Panc1 (cell line): Measurements from ENCODE around the gene PARD6G. TPM values are rescaled to one million over a fixed set of nuclear protein-coding genes. Genes with fewer than 3 reads are reported as not detected.

ENCODE experiments used
- ATAC-seq: fragments of 200-7000 bp; cut with Tn5 transposase; 2 replicates; pipeline ENCODE4 v1.9.1; 2020; ENCODE audit warnings: mild to moderate bottlenecking, moderate library complexity
- BruUV-seq: library from RNA; stranded (reverse); fragments of 400-500 nt; replicated peaks from 2 replicates; lab custom pipeline; 2021; lab: Mats Ljungman, UMichigan
- CTCF ChIA-PET: fragments of 300-600 bp; sonication (Branson Sonifier 250); formaldehyde crosslinking; loops from one replicate; lab custom pipeline; 2022; ENCODE audit warnings: antibody characterized with exemption; lab: Charles Lee
- POLR2A ChIA-PET: fragments of 300-600 bp; sonication (Branson Sonifier 250); formaldehyde crosslinking; loops from one replicate; lab custom pipeline; 2022; ENCODE audit warnings: antibody characterized with exemption; lab: Charles Lee
- DNase-seq: peaks from one replicate; pipeline ENCODE4 v3.0.0-alpha.2; 2010; ENCODE audit warnings: low read depth, low spot score
- H3K27ac ChIP-seq: 2 replicates; pipeline ENCODE4 v1.5.1; 2011; ENCODE audit warnings: mild to moderate bottlenecking, low read length, inconsistent platforms
- H3K27me3 ChIP-seq: fragments of 200-500 bp; sonication (Bioruptor generic); 2 replicates; pipeline ENCODE4 v1.6.0; 2014; ENCODE audit warnings: low read length, inconsistent platforms; ENCODE audit not compliant: control insufficient read depth, insufficient read depth
- H3K36me3 ChIP-seq: fragments of 200-500 bp; sonication (Bioruptor generic); 2 replicates; pipeline ENCODE4 v1.5.1; 2014; ENCODE audit warnings: inconsistent platforms, mild to moderate bottlenecking, low read length, moderate library complexity; ENCODE audit not compliant: control insufficient read depth, insufficient read depth
- H3K4me1 ChIP-seq: 2 replicates; pipeline ENCODE4 v1.5.1; 2011; ENCODE audit warnings: inconsistent platforms, mild to moderate bottlenecking, low read length, moderate library complexity; ENCODE audit not compliant: control insufficient read depth, insufficient read depth
- H3K4me3 ChIP-seq, 2 experiments: 2 replicates each; pipeline ENCODE4 v1.5.1; 2011 to 2012; ENCODE audit warnings: low read depth in 2 of 2, low read length in 2 of 2, mild to moderate bottlenecking in 2 of 2, inconsistent platforms in 1 of 2, moderate library complexity in 1 of 2
- H3K9me3 ChIP-seq: fragments of 200-500 bp; sonication (Bioruptor generic); 2 replicates; pipeline ENCODE4 v1.5.1; 2014; ENCODE audit warnings: low read depth, mild to moderate bottlenecking, inconsistent platforms, low read length, moderate library complexity; ENCODE audit not compliant: control insufficient read depth, insufficient read depth
- CTCF ChIP-seq: fragments of 450-650 bp; IDR thresholded peaks from 2 replicates; pipeline ENCODE4 v1.5.1; 2017; ENCODE audit warnings: mild to moderate bottlenecking
- POLR2AphosphoS5 ChIP-seq: IDR thresholded peaks from 2 replicates; pipeline ENCODE4 v1.6.1; 2012; ENCODE audit warnings: mild to moderate bottlenecking, low read depth, low read length, moderate library complexity
- REST ChIP-seq, 2 experiments: IDR thresholded peaks; 2 replicates each; pipeline ENCODE4 v1.6.1; 2011 to 2012; ENCODE audit warnings: low read depth in 2 of 2, control low read depth in 1 of 2, low read length in 1 of 2, mild to moderate bottlenecking in 1 of 2, moderate library complexity in 1 of 2; ENCODE audit not compliant: insufficient read depth in 1 of 2
- SIN3A ChIP-seq: IDR thresholded peaks from 2 replicates; pipeline ENCODE4 v1.6.1; 2012; ENCODE audit warnings: low read depth, mild to moderate bottlenecking, low read length, moderate library complexity, borderline replicate concordance; ENCODE audit not compliant: insufficient read depth
- TCF7L2 ChIP-seq: IDR thresholded peaks from 2 replicates; pipeline ENCODE4 v1.6.1; 2011; ENCODE audit warnings: mild to moderate bottlenecking, low read depth, low read length, inconsistent platforms
- in situ Hi-C: cut with HindIII; loops from 2 replicates; pipeline ENCODE4 v1.10.0; 2016; ENCODE audit warnings: low sequenced_read_pairs, low pct_unique_long_range_greater_than_20kb
- intact Hi-C: fragments of 100-400 bp; cut with micrococcal nuclease; formaldehyde crosslinking; loops from one replicate; pipeline ENCODE4 v1.10.0; 2022; ENCODE audit not compliant: unreplicated experiment
- total RNA-seq: library from RNA; stranded (reverse); gene quantifications from one replicate; pipeline ENCODE4 v1.2.1, GENCODE V29; 2021; ENCODE audit not compliant: unreplicated experiment

PARD6G gene
- total RNA-seq, 1 experiment from 2014 or later = 5.2 TPM

GRCh38 chr18:80228051-80228848, 19.1 kb downstream of the PARD6G start:
- intact Hi-C loops = no loop called here
- CTCF ChIA-PET = interaction anchor here (1.1 kb wide), 1 partner anchor 46 kb away, joined by 3 read pairs; no protein-coding TSS in a partner anchor

GRCh38 chr18:80227472-80227871, 19.8 kb downstream of the PARD6G start:
- H3K4me1 ChIP-seq = no peaks in the 10 kb centered on the region
- ATAC-seq = no peak
- TF ChIP-seq TCF7L2 (no peak), REST (IDR thresholded peaks at IDR 0.05; ENCODE audit: insufficient read depth in 1 of 2, low read depth in 2 of 2, low read length in 1 of 2) (no peak), CTCF (no peak), POLR2AphosphoS5 (no peak)

More at GRCh38 chr18:80228051-80228848, 19.1 kb downstream of the PARD6G start:
- POLR2A ChIA-PET = interaction anchor here (0.7 kb wide), 1 partner anchor 793 kb away, joined by 3 read pairs; no protein-coding TSS in a partner anchor
- no TSS peak for BruUV-seq
- Histone ChIP-seq H3K9me3 (no peaks in the 10 kb centered on the region), H3K36me3 (no peaks in the 10 kb centered on the region), H3K27ac (no peak overlapping the region), H3K4me1 (no peaks in the 10 kb centered on the region), H3K27me3 (no peaks in the 10 kb centered on the region), H3K4me3 (no peak overlapping the region)
- TF ChIP-seq SIN3A (no peak), CTCF (no peak), TCF7L2 (no peak), POLR2AphosphoS5 (no peak), REST (IDR thresholded peaks at IDR 0.05; ENCODE audit: insufficient read depth in 1 of 2, low read depth in 2 of 2, low read length in 1 of 2) (no peak)
- DNase-seq = no peak
- in situ Hi-C loops = no loop called here
- ATAC-seq = no peak

More at GRCh38 chr18:80227472-80227871, 19.8 kb downstream of the PARD6G start:
- no peaks in the 10 kb centered on the region for H3K36me3 ChIP-seq
- CTCF ChIA-PET = no interaction called here
- intact Hi-C loops = no loop called here
- H3K9me3 ChIP-seq = no peaks in the 10 kb centered on the region
- H3K4me3 ChIP-seq = no peak overlapping the region
- H3K27me3 ChIP-seq = no peaks in the 10 kb centered on the region
- POLR2A ChIA-PET = interaction anchor here (0.7 kb wide), 1 partner anchor 792 kb away, joined by 3 read pairs; no protein-coding TSS in a partner anchor
- no peak overlapping the region for H3K27ac ChIP-seq
- in situ Hi-C loops = no loop called here
- BruUV-seq = no TSS peak
- no peak for DNase-seq
